ENCODE data around the gene CCDC194. TPM values are rescaled to one million over a fixed set of nuclear protein-coding genes. Genes with fewer than 3 reads are reported as not detected.
A peak's percentile ranks its signal among the peaks of the same experiment; 100 is the strongest.

CCDC194 gene
- total and polyA plus RNA-seq, 2 of the 13 experiments (the other 11 are each of a cell fraction or from before 2014, with no cell fraction given) = 0.13 to 0.21 TPM

- TF ChIP-seq, protein P1, sequence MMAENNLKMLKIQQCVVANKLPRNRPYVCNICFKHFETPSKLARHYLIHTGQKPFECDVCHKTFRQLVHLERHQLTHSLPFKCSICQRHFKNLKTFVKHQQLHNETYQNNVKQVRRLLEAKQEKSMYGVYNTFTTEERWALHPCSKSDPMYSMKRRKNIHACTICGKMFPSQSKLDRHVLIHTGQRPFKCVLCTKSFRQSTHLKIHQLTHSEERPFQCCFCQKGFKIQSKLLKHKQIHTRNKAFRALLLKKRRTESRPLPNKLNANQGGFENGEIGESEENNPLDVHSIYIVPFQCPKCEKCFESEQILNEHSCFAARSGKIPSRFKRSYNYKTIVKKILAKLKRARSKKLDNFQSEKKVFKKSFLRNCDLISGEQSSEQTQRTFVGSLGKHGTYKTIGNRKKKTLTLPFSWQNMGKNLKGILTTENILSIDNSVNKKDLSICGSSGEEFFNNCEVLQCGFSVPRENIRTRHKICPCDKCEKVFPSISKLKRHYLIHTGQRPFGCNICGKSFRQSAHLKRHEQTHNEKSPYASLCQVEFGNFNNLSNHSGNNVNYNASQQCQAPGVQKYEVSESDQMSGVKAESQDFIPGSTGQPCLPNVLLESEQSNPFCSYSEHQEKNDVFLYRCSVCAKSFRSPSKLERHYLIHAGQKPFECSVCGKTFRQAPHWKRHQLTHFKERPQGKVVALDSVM (CRISPR knock-in tag; IDR thresholded peaks at IDR 0.05) = peak; percentile 95
- TF ChIP-seq CENPX (CRISPR knock-in tag; IDR thresholded peaks at IDR 0.05) = no peak
- TF ChIP-seq ZNF629 (CRISPR knock-in tag; conservative IDR thresholded peaks at IDR 0.05) = 0 out of 2 replicates have a peak, but pooled peaks have one; percentile 2
- no peak for TF ChIP-seq CHCHD3 (CRISPR knock-in tag; IDR thresholded peaks at IDR 0.05)
- 0 out of 2 replicates have a peak, but pooled peaks have one; percentile 35 for TF ChIP-seq AHR (CRISPR knock-in tag; IDR thresholded peaks at IDR 0.05)
- TF ChIP-seq, protein P2, sequence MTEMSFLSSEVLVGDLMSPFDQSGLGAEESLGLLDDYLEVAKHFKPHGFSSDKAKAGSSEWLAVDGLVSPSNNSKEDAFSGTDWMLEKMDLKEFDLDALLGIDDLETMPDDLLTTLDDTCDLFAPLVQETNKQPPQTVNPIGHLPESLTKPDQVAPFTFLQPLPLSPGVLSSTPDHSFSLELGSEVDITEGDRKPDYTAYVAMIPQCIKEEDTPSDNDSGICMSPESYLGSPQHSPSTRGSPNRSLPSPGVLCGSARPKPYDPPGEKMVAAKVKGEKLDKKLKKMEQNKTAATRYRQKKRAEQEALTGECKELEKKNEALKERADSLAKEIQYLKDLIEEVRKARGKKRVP (CRISPR knock-in tag; IDR thresholded peaks at IDR 0.05) = no peak
- TF ChIP-seq ZNF546 (CRISPR knock-in tag; conservative IDR thresholded peaks at IDR 0.05) = 0 out of 2 replicates have a peak, but pooled peaks have one; percentile 44
- TF ChIP-seq MAX (IDR thresholded peaks at IDR 0.05) = peak; percentile 28; the same call in 1 of the 2 replicates
- TF ChIP-seq SAP130 (CRISPR knock-in tag; IDR thresholded peaks at IDR 0.05; ENCODE audit: low read depth) = peak; percentile 35
- no peak for TF ChIP-seq POLR2AphosphoS2 (IDR thresholded peaks at IDR 0.05; ENCODE audit: low read depth, low read length)
- TF ChIP-seq, protein P3, sequence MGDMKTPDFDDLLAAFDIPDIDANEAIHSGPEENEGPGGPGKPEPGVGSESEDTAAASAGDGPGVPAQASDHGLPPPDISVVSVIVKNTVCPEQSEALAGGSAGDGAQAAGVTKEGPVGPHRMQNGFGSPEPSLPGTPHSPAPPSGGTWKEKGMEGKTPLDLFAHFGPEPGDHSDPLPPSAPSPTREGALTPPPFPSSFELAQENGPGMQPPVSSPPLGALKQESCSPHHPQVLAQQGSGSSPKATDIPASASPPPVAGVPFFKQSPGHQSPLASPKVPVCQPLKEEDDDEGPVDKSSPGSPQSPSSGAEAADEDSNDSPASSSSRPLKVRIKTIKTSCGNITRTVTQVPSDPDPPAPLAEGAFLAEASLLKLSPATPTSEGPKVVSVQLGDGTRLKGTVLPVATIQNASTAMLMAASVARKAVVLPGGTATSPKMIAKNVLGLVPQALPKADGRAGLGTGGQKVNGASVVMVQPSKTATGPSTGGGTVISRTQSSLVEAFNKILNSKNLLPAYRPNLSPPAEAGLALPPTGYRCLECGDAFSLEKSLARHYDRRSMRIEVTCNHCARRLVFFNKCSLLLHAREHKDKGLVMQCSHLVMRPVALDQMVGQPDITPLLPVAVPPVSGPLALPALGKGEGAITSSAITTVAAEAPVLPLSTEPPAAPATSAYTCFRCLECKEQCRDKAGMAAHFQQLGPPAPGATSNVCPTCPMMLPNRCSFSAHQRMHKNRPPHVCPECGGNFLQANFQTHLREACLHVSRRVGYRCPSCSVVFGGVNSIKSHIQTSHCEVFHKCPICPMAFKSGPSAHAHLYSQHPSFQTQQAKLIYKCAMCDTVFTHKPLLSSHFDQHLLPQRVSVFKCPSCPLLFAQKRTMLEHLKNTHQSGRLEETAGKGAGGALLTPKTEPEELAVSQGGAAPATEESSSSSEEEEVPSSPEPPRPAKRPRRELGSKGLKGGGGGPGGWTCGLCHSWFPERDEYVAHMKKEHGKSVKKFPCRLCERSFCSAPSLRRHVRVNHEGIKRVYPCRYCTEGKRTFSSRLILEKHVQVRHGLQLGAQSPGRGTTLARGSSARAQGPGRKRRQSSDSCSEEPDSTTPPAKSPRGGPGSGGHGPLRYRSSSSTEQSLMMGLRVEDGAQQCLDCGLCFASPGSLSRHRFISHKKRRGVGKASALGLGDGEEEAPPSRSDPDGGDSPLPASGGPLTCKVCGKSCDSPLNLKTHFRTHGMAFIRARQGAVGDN (CRISPR knock-in tag; IDR thresholded peaks at IDR 0.05) = peak; percentile 8; the same call in 1 of the 2 replicates
- TF ChIP-seq PBX3 (CRISPR knock-in tag; IDR thresholded peaks at IDR 0.05; ENCODE audit: borderline replicate concordance) = no peak
- no peak for TF ChIP-seq KLF15 (CRISPR knock-in tag; IDR thresholded peaks at IDR 0.05; ENCODE audit: borderline replicate concordance)
- TF ChIP-seq AKAP8 (CRISPR knock-in tag; IDR thresholded peaks at IDR 0.05) = no peak
- no peak for TF ChIP-seq MEIS1 (CRISPR knock-in tag; IDR thresholded peaks at IDR 0.05; ENCODE audit: borderline replicate concordance)
- TF ChIP-seq RFX5 (IDR thresholded peaks at IDR 0.05; ENCODE audit: low read depth, low read length) = no peak
- TF ChIP-seq, protein P4, sequence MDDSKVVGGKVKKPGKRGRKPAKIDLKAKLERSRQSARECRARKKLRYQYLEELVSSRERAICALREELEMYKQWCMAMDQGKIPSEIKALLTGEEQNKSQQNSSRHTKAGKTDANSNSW (CRISPR knock-in tag; IDR thresholded peaks at IDR 0.05; ENCODE audit: borderline replicate concordance) = no peak
- 0 out of 2 replicates have a peak, but pooled peaks have one; percentile 8 for TF ChIP-seq NR2F6 (IDR thresholded peaks at IDR 0.05)
- no peak for TF ChIP-seq NR2F6 (CRISPR knock-in tag; IDR thresholded peaks at IDR 0.05)
These were observed 12.3 kb upstream of the CCDC194 start (continued) for GRCh38 chr19:17406046-17406886.
